Peyer's patch (tissue), 4 donors: ENCODE measurements around the gene INPP1.

Experiments used
- POLR2A ChIP-seq, 2 donors: fragments of 450-650 bp; IDR thresholded peaks; one replicate each; pipeline ENCODE4 v1.5.1; 2017; ENCODE audit warnings: antibody characterized with exemption in 2 of 2, mild to moderate bottlenecking in 2 of 2, moderate library complexity in 2 of 2
- TF ChIP-seq, protein P1 (sequence below), 6 experiments: fragments of 450-650 bp in 4 of 6; fragments of 200-600 bp in 2 of 6; sonication (generic) in 1 of 6; IDR thresholded peaks; one replicate each; pipeline ENCODE4 v1.5.1; 2017 to 2019; ENCODE audit warnings: antibody characterized with exemption in 6 of 6, mild to moderate bottlenecking in 3 of 6, moderate library complexity in 1 of 6

GRCh38 chr2:190350371-190350770 lies 7.0 kb downstream of the INPP1 start:
- no peak for TF ChIP-seq POLR2A (IDR thresholded peaks at IDR 0.05)
- TF ChIP-seq, protein P1, sequence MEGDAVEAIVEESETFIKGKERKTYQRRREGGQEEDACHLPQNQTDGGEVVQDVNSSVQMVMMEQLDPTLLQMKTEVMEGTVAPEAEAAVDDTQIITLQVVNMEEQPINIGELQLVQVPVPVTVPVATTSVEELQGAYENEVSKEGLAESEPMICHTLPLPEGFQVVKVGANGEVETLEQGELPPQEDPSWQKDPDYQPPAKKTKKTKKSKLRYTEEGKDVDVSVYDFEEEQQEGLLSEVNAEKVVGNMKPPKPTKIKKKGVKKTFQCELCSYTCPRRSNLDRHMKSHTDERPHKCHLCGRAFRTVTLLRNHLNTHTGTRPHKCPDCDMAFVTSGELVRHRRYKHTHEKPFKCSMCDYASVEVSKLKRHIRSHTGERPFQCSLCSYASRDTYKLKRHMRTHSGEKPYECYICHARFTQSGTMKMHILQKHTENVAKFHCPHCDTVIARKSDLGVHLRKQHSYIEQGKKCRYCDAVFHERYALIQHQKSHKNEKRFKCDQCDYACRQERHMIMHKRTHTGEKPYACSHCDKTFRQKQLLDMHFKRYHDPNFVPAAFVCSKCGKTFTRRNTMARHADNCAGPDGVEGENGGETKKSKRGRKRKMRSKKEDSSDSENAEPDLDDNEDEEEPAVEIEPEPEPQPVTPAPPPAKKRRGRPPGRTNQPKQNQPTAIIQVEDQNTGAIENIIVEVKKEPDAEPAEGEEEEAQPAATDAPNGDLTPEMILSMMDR (IDR thresholded peaks at IDR 0.05), result no peak
